Hair follicular keratinocyte (primary cell): ENCODE data around the gene PLEKHN1. TPM values are rescaled to one million over a fixed set of nuclear protein-coding genes. Genes with fewer than 3 reads are reported as not detected.

ENCODE experiments used
- total RNA-seq: library from RNA; depleted of rRNA; stranded (reverse); fragments of >200 nt; gene quantifications from 2 replicates; pipeline ENCODE4 v1.2.3, GENCODE V29; 2015

PLEKHN1 gene, protein sequence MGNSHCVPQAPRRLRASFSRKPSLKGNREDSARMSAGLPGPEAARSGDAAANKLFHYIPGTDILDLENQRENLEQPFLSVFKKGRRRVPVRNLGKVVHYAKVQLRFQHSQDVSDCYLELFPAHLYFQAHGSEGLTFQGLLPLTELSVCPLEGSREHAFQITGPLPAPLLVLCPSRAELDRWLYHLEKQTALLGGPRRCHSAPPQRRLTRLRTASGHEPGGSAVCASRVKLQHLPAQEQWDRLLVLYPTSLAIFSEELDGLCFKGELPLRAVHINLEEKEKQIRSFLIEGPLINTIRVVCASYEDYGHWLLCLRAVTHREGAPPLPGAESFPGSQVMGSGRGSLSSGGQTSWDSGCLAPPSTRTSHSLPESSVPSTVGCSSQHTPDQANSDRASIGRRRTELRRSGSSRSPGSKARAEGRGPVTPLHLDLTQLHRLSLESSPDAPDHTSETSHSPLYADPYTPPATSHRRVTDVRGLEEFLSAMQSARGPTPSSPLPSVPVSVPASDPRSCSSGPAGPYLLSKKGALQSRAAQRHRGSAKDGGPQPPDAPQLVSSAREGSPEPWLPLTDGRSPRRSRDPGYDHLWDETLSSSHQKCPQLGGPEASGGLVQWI
- 4.0 and 10.2 TPM in 2 replicates for total RNA-seq

DNA sequence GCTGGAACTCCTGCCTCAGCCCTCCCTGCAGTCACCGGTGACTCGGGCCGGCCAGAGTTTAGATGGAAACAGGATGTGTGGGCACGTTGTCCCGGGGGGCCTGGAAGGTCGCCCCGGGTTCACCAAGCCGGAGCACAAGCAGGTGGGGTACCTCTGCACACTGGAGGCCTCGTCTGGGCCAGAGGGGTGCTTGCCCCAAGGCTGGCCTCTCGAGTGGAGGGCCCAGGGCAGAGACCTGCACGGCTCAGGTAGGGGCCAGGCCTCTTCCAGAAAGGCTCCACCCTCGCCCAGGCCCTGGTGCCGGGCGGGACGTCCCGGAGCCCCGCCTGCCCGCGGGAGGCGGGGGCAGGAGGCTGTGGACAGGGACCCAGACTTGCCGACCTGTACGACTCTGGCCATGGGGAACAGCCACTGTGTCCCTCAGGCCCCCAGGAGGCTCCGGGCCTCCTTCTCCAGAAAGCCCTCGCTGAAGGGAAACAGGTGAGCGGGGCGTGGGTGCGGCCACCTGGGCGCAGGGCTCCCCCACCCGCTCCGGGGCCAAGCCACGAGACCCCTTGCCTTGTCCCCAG is at the start of gene PLEKHN1:
Gene PLEKHN1 (plus strand): TSS at position 348 of the 569 bp plus-strand sequence. CDS start 50 bp downstream, at position 398.

DNA sequence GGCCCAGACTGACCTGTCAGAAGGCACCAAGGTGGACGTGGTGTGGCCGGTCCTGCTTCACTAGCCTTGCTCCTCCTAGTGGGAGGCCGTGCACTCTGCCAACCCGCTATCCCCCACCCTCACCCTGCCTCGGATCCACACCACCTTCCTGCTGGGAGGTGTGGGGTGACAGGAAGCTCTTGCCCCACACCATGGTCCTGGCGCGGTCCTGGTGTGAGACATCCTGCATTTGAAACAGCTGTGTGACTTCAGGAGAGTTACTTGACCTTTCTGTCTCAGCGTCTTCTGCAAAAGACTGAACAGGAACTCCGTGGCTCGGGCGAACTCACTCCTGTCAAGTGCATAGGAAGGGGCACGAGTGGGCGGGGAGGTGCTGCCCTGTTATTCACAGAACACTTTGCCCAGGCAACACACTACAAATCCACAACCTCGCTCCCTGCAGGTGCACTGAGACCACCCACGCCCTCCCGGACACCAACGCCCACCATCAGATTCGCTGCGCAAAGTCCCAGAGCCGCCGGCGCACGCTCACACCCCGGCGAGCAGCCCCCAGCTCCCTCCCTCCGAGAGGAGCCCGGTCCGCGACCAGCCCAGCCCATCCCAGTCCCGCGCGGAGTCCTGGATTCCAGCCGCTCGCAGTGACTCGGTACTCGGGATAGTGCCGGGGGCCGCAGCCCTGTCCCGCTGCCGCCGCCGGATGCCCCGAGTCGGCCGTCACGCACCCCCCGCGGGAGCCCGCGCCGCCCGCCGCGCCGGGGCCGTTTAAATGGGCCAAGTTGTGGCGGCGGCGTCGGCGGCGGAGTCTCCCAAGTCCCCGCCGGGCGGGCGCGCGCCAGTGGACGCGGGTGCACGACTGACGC is 42.9 kb upstream of the PLEKHN1 start, which contains the start of gene SAMD11:
Gene SAMD11 (plus strand): TSS at position 793 of the 860 bp plus-strand sequence. CDS start 509 bp downstream, outside the sequence.

DNA sequence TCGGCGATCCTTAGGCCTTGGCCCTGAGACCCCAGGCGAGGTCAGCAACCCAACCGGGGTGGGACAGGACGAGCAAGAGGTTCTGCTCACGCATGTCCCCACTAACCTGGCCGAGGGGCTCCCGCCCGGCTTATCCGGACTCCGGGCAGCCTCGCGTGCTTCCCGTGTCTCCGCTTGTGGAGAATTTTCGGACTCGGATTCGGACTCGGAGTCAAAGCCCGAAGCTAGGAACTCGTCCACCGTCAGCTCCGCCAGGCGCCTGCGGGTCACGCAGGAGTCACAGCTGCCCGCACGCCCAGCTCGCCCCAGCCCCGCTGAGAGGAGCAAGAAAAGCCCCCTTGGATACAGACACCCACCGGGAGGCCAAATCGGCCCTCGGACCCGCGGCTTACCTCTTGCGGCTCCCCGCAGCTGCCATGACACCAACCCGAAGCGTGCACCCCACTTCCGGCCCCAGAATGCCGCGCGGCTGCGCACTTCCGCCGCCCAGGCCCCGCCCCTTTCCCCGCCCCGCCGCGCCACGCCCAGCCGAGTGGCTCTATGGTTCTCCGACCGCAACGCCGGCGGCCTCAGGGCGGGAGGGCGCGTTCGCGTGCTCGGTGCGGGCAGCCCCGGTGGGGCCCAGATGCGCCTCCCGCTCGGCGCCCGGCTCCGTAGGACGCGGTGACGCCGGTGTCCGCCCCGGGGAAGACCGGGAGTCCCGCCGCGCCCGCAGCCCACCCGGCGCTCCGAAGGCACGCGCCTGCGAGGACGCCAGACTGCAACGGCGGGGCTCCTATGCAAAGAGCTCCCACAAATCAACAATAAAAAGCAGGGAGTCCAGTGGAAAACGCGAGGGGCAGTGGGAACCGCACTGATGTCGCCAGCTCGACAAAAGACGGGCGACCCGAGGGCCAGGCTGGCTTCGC is 7.2 kb upstream of the PLEKHN1 start, which contains the start of gene NOC2L:
Gene NOC2L (minus strand): TSS at position 434 of the 908 bp plus-strand sequence. CDS start 16 bp downstream, at position 418.

DNA sequence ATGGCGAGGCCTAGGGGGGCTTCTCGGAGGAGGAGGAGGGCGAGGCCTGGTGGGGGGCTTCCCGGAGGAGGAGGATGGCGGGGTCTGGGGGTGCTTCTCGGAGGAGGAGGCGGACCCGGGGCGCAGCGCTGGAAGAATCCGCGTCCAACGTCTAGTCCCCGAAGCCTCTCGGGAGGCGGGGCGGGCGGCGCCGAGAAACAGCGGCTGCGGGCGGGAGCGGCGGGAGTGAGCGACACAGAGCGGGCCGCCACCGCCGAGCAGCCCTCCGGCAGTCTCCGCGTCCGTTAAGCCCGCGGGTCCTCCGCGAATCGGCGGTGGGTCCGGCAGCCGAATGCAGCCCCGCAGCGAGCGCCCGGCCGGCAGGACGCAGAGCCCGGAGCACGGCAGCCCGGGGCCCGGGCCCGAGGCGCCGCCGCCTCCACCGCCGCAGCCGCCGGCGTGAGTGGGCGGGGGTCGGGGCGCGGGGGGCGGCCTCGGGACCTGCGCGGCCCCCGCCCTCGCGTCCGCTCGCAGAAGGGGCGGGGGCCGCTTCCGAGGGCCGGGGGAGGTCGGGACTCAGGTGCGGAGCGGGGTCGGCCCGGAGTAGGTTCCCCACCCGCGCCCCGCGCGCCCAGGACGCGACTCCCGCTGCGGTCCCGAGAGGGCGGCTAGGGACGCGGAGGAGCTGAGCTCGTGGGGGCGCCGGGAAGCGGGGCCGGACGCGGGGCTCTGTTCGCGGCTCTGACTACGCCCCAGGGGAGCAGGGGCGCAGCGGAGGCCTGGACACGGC is 5.7 kb upstream of the PLEKHN1 start, which contains the start of gene KLHL17:
Gene KLHL17 (plus strand): TSS at position 222 of the 769 bp plus-strand sequence. CDS start 110 bp downstream, at position 332.

DNA sequence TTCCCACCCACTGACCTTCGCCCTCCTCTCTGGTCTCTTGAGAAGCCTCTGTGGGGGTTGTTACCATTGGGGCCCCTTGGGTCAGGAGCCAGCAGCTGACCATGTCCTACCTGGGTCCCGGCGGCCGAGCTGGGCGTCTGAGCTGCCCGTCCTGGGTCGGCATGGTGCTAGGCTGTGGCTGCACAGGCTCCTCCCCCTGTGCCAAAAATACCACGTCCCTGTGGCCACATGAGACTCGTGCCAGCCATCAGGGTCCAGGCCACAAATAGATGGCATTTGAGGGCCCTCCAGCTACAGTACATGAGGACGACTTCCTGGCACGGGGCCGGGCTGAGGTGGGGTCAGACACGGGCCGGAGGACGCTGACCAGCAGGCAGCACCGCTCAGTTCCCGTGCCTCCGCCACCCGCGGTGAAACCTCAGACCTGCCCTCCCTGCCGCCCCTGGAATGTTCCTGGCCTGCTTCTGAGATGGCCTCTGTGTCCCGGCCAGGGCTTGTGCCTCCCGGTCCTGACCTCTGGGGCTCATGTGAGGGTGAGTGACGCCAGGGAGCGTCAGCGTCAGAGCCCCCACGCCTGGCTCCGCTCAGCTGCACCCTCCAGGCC is 15.8 kb downstream of the PLEKHN1 start, which contains the start of gene PERM1:
Gene PERM1 (minus strand): TSS at position 139 of the 604 bp plus-strand sequence. CDS start 1,064 bp downstream, outside the sequence.

DNA sequence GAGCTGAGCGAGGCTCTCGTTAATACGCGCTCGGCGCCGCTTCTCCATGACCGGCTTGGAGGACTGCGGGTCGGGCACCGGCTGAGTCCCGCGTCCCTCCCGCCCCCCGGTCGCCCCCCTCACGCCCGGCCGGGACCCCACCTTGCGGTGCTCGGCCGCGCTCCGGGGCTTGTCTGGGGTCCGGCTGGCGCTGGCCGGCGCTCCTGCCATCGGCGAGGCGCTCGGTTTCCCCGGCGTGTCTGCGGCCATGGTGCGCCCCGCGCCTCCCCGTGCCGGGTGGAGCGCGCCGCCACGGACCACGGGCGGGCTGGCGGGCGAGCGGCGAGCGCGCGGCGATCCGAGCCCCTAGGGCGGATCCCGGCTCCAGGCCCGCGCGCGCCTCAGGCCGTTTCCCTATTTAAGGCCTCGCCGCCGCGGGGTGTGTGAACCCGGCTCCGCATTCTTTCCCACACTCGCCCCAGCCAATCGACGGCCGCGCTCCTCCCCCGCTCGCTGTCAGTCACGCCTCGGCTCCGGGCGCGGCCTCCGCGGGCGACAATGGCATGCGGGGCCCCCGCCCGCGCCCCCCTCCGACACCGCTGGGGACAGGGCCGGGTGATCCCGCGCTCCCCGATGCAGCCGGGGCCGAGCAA is 33.6 kb downstream of the PLEKHN1 start, which contains the start of gene HES4:
Gene HES4 (minus strand): TSS at position 373 of the 632 bp plus-strand sequence. CDS start 124 bp downstream, at position 249.

DNA sequence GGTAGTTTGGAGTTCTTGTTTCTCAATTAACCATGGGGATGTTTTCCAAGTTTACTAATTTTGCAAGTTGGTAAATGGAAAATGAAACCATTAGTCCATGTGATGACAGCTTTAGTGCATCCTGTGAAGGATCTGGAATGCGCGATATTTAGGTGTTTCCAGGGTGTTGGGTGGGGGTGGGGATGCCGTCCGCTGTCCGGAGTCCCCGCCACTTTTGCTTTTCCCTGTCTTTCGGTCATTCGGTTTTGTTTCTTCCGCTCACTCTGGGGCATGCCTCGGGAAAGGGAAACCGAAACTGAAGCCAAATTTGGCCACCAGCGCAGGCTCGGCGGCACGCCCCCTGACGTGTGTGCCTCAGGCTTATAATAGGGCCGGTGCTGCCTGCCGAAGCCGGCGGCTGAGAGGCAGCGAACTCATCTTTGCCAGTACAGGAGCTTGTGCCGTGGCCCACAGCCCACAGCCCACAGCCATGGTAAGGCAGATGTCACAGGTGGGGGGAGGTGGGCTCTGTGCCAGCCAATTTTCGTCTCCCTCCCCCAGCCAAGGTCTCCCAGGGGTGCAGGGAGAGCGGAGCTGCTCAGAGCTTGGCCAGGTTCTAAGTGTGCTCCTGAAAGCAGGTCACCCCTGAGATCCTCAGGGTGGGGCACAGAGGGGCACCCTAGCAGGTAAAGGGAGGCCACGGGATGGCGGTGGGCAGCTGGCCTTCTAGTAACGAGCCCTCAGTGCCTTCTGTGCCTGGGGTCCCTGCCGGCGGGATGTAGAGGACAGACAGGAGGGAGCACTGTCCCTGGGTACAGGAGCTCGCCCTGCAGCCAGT is 47.0 kb downstream of the PLEKHN1 start, which contains the start of gene ISG15:
Gene ISG15 (plus strand): TSS at position 393 of the 817 bp plus-strand sequence. CDS start 77 bp downstream, at position 470.

DNA sequence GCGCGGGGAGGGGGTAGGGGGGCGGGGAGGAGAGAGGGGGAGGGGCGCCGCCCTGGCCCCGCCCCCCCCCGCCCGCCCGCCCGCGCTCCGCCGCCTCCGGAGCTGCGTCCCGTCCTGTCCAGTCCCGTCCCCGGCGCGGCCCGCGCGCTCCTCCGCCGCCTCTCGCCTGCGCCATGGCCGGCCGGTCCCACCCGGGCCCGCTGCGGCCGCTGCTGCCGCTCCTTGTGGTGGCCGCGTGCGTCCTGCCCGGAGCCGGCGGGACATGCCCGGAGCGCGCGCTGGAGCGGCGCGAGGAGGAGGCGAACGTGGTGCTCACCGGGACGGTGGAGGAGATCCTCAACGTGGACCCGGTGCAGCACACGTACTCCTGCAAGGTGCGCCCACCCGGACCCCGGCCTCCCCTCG is 53.7 kb downstream of the PLEKHN1 start, which contains the start of gene AGRN:
Gene AGRN (plus strand): TSS at position 121 of the 405 bp plus-strand sequence. CDS start 53 bp downstream, at position 174.

Other genes starting within 250 kb of the PLEKHN1 start
- gene SAMD11, start 42.6 kb upstream of the PLEKHN1 start, total RNA-seq: 0.08 TPM in 2 replicates
- gene NOC2L, start 7.2 kb upstream of the PLEKHN1 start, total RNA-seq: 72.7 and 142 TPM in 2 replicates
- 9.5 and 10.2 TPM in 2 replicates for gene KLHL17, start 5.9 kb upstream of the PLEKHN1 start, total RNA-seq
- gene PERM1, start 15.6 kb downstream of the PLEKHN1 start, total RNA-seq: 0.23 TPM in 1 of 2 replicates, not detected in the other
- gene HES4, start 33.6 kb downstream of the PLEKHN1 start, total RNA-seq: 3.0 and 5.6 TPM in 2 replicates
- 29.4 and 34.9 TPM in 2 replicates for gene ISG15, start 47.0 kb downstream of the PLEKHN1 start, total RNA-seq
- 211 and 412 TPM in 2 replicates for gene AGRN, start 53.6 kb downstream of the PLEKHN1 start, total RNA-seq
- 0.08 and 0.15 TPM in 2 replicates for gene RNF223, start 107.8 kb downstream of the PLEKHN1 start, total RNA-seq
- gene C1orf159, start 149.6 kb downstream of the PLEKHN1 start, total RNA-seq: 19.8 and 25.9 TPM in 2 replicates
- gene TTLL10, start 207.4 kb downstream of the PLEKHN1 start, total RNA-seq: not detected in 2 replicates
- gene TNFRSF18, start 240.1 kb downstream of the PLEKHN1 start, total RNA-seq: not detected in 2 replicates
- gene TNFRSF4, start 247.7 kb downstream of the PLEKHN1 start, total RNA-seq: not detected in 2 replicates